ENCODE data around the gene MAP7D3. TPM values are rescaled to one million over a fixed set of nuclear protein-coding genes. Genes with fewer than 3 reads are reported as not detected.

MAP7D3 gene
- total and polyA plus RNA-seq, 9 of the 15 experiments (the other 6 are each of a cell fraction or from before 2014, with no cell fraction given), result 9.4 to 27.7 (median 14.0) TPM

DNA sequence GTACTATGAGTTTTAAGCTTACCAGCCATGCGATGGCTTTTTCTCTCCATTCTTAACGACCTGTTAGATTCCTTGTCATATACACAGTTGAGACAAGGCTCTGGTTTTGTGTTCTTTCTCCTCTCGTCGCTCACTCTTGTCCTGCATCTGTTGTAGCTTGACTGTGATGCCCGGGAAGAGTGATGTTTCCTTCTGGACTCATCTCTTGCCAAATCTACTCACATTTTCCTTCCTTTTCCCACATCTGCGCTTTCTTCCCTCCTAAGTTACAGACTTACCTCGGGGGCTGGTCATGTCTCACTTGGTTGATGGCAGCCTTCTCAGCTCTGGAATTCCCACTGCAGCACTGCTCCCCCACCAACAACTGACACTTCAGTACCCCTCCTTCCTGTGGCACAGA lies 4.8 kb upstream of the MAP7D3 start (continued):
- no peak for TF ChIP-seq ARID3A (IDR thresholded peaks at IDR 0.05; ENCODE audit: borderline replicate concordance, low read depth, low read length)
- TF ChIP-seq SLC30A9 (CRISPR knock-in tag; IDR thresholded peaks at IDR 0.05), result no peak

GRCh38 chrX:136255541-136255940 lies 4.3 kb upstream of the MAP7D3 start:
- Histone ChIP-seq H3K4me2 (ENCODE audit: insufficient read depth, low read length) (no peak overlapping the region), H4K20me1 (replicated peaks; ENCODE audit: control insufficient read depth, insufficient read depth, low read length) (no peaks in the 10 kb centered on the region), H3K79me2 (ENCODE audit: control insufficient read depth, insufficient read depth, low read length) (peaks cover under 1% of the 10 kb centered on the region; the same call in 1 of the 3 replicates), H3K9me1 (ENCODE audit: control insufficient read depth, insufficient read depth, low read length) (no peaks in the 10 kb centered on the region), H2AFZ (ENCODE audit: low read depth, low read length) (peak overlapping the region; percentile 66; the same call in 1 of the 2 replicates), H3K36me3 (ENCODE audit: control insufficient read depth, insufficient read depth, low read length) (no peaks in the 10 kb centered on the region), H3K9me3 (replicated peaks; ENCODE audit: control insufficient read depth, insufficient read depth, low read depth, low read length) (no peaks in the 10 kb centered on the region), H3K9ac (ENCODE audit: insufficient read depth in 1 of 2, low read depth in 2 of 2, low read length in 2 of 2) (no peak overlapping the region), H3K27ac (ENCODE audit: extremely low read depth, low read depth, low read length) (no peak overlapping the region), H3K27me3 (ENCODE audit: control insufficient read depth in 2 of 2, insufficient read depth in 2 of 2, low read length in 2 of 2) (0 out of 5 replicates have a peak, but pooled peaks cover 0 to 5% of the 10 kb centered on the region in 2 experiments), H3K4me1 (replicated peaks in 1 of 2; ENCODE audit: control insufficient read depth in 2 of 2, insufficient read depth in 2 of 2, low read length in 2 of 2) (peaks cover 0 to 6% of the 10 kb centered on the region in 2 experiments; a peak in 3 of 5 replicates), H3K4me3 (no peak overlapping the region)
- ATAC-seq (no peak), FAIRE-seq (no peak), DNase-seq (ENCODE audit: extremely low read depth in 1 of 4, low spot score in 3 of 4) (no peak)
- intact Hi-C loops (cut with micrococcal nuclease) (no loop called here), in situ Hi-C loops (cut with MboI) (no loop called here)
- WGBS (ENCODE audit: insufficient coverage, low coverage, missing lambda C conversion rate), result 0% methylated on average over 1 of the region's 5 CpGs
- ChIA-PET POLR2A (interaction anchor here (0.8 kb wide), 1 partner anchor 1018 kb away, joined by 3 read pairs; no protein-coding TSS in a partner anchor), CTCF (ENCODE audit: low intra/inter-chr PET ratio) (no interaction called here)
- no TSS peak for BruUV-seq (replicated peaks)
- no peak for TF ChIP-seq ZBTB5 (IDR thresholded peaks at IDR 0.05)
- no peak for TF ChIP-seq CBX2 (IDR thresholded peaks at IDR 0.05; ENCODE audit: insufficient read depth, low read length, poor library complexity, severe bottlenecking)
- TF ChIP-seq ZFP91 (CRISPR knock-in tag; IDR thresholded peaks at IDR 0.05), result no peak
- TF ChIP-seq PTTG1 (tag; IDR thresholded peaks at IDR 0.05; ENCODE audit: low read depth), result no peak
- no peak for TF ChIP-seq RBM15 (IDR thresholded peaks at IDR 0.05; ENCODE audit: insufficient read depth, low read length)
- no peak for TF ChIP-seq COPS2 (conservative IDR thresholded peaks at IDR 0.05)
- no peak for TF ChIP-seq MTA2 (IDR thresholded peaks at IDR 0.05; ENCODE audit: low read depth)
- TF ChIP-seq C11orf30 (IDR thresholded peaks at IDR 0.05; ENCODE audit: low read depth), result no peak
- TF ChIP-seq MCM7 (IDR thresholded peaks at IDR 0.05), result no peak
- no peak for TF ChIP-seq ELK1 (CRISPR knock-in tag; IDR thresholded peaks at IDR 0.05)
- TF ChIP-seq ZNF263 (CRISPR knock-in tag; IDR thresholded peaks at IDR 0.05; ENCODE audit: borderline replicate concordance), result no peak
- no peak for TF ChIP-seq TAF1 (IDR thresholded peaks at IDR 0.05; ENCODE audit: control insufficient read depth, extremely low read depth, insufficient read depth, low read length, severe bottlenecking)
- no peak for TF ChIP-seq ILF3 (IDR thresholded peaks at IDR 0.05; ENCODE audit: borderline replicate concordance)
